ENCODE results near the gene PRKRA. TPM values are rescaled to one million over a fixed set of nuclear protein-coding genes. Genes with fewer than 3 reads are reported as not detected.

PRKRA gene
- total RNA-seq, 1 donor from 2014 or later = 70.3 TPM

DNA sequence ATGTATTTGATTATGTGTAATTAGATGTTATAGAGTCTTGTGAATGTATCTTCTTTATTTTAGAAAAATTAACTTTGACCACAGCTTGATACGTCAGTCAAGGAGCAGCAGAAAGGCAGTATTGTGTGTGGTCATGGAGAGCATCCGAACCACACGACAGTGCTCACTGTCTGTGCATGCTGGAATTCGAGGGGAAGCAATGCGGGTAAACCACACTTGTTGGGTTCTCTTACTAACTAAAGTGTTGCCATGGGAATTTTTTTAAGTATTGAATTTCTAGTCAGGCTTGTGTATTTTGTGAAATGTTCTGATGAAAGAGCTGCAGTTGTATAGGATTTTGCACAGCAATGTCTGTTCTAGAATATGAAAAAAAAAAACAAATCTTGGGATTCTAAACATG, 5.0 kb upstream of the PRKRA start:
- Mint-ChIP-seq H3K4me3 (no peak overlapping the region), H3K36me3 (peaks cover 3% of the 10 kb centered on the region), H3K27ac (no peak overlapping the region), H3K27me3 (ENCODE audit: low read depth) (no peaks in the 10 kb centered on the region), H3K4me1 (peaks cover 12% of the 10 kb centered on the region), H3K9me3 (peaks cover 5% of the 10 kb centered on the region)
- TF ChIP-seq, protein P1, sequence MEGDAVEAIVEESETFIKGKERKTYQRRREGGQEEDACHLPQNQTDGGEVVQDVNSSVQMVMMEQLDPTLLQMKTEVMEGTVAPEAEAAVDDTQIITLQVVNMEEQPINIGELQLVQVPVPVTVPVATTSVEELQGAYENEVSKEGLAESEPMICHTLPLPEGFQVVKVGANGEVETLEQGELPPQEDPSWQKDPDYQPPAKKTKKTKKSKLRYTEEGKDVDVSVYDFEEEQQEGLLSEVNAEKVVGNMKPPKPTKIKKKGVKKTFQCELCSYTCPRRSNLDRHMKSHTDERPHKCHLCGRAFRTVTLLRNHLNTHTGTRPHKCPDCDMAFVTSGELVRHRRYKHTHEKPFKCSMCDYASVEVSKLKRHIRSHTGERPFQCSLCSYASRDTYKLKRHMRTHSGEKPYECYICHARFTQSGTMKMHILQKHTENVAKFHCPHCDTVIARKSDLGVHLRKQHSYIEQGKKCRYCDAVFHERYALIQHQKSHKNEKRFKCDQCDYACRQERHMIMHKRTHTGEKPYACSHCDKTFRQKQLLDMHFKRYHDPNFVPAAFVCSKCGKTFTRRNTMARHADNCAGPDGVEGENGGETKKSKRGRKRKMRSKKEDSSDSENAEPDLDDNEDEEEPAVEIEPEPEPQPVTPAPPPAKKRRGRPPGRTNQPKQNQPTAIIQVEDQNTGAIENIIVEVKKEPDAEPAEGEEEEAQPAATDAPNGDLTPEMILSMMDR (IDR thresholded peaks at IDR 0.05; ENCODE audit: unreplicated experiment) = no peak
- DNase-seq (ENCODE audit: low spot score in 2 of 2, unreplicated experiment in 2 of 2) = no peak

DNA sequence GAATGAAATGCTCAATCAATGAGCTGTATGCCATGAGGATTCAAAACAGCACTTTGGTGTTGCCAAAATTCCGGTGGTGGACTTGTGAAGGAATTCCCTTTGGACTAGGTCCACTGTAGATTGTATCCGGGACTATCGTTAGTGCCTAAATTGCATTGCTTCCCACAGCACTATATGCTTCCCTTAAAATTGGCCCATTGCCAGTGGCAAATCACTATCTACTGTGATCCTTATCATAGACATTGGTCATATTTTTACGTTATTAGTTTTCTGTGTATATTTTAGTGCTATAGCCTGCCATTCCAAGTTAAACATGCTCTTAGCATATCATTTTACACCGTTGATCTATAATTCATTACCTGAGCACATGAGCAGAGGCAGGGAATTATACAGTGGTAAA, 1.9 kb upstream of the PRKRA start:
- Mint-ChIP-seq H3K36me3 (peaks cover 11% of the 10 kb centered on the region), H3K27ac (no peak overlapping the region), H3K4me3 (no peak overlapping the region), H3K9me3 (peaks cover 5% of the 10 kb centered on the region), H3K27me3 (ENCODE audit: low read depth) (no peaks in the 10 kb centered on the region), H3K4me1 (peaks cover 34% of the 10 kb centered on the region)
- no peak for DNase-seq (ENCODE audit: low spot score in 2 of 2, unreplicated experiment in 2 of 2)
- TF ChIP-seq, protein P1 (IDR thresholded peaks at IDR 0.05; ENCODE audit: unreplicated experiment) = no peak

DNA sequence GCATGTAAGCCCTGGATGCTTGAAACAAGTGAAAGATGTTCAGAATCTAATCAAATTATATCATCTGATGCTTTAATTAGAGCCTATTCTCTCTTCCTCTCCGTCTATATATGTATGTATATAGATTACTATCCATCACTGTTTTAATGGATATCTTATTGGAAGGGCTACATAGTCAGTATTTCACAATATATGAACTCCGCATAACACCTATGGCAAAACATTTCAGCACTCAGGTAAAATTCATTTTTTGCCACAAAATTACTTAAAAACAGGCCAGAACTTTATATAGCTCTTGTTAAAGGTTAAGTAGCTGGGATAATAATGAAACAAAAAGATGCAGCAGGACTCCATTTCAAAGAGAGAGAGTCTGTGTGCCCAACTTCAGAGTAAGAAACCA, 1.4 kb upstream of the PRKRA start:
- H3K4me1 Mint-ChIP-seq = peaks cover 35% of the 10 kb centered on the region
- peak overlapping the region; percentile 87 for H3K4me3 Mint-ChIP-seq
- H3K27me3 Mint-ChIP-seq (ENCODE audit: low read depth) = no peaks in the 10 kb centered on the region
- DNase-seq (ENCODE audit: low spot score in 2 of 2, unreplicated experiment in 2 of 2) = no peak
- H3K36me3 Mint-ChIP-seq = peaks cover 14% of the 10 kb centered on the region
- H3K27ac Mint-ChIP-seq = peak overlapping the region; percentile 100
- H3K9me3 Mint-ChIP-seq = peaks cover 5% of the 10 kb centered on the region
- TF ChIP-seq, protein P1 (IDR thresholded peaks at IDR 0.05; ENCODE audit: unreplicated experiment) = no peak

DNA sequence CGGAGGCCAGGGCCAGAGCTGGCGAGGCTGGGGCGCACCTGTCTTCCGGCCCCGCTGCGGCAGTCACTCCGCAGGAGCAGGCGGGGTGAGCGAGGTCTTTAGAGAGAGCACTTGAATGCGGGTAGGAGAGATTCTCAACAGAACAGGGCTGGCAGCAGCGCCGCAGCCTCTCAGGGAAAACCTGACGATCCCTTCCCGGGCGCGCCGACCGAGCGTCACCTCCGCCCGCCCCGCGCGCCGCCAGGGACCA, 526 bp downstream of the PRKRA start:
- peaks cover 21% of the 10 kb centered on the region for H3K36me3 Mint-ChIP-seq
- H3K27me3 Mint-ChIP-seq (ENCODE audit: low read depth) = no peaks in the 10 kb centered on the region
- TF ChIP-seq, protein P1 (IDR thresholded peaks at IDR 0.05; ENCODE audit: unreplicated experiment) = no peak
- H3K9me3 Mint-ChIP-seq = peaks cover 5% of the 10 kb centered on the region
- peaks cover 35% of the 10 kb centered on the region for H3K4me1 Mint-ChIP-seq
- H3K27ac Mint-ChIP-seq = peak overlapping the region; percentile 95
- peak overlapping the region; percentile 83 for H3K4me3 Mint-ChIP-seq
- no peak for DNase-seq (ENCODE audit: low spot score in 2 of 2, unreplicated experiment in 2 of 2)

DNA sequence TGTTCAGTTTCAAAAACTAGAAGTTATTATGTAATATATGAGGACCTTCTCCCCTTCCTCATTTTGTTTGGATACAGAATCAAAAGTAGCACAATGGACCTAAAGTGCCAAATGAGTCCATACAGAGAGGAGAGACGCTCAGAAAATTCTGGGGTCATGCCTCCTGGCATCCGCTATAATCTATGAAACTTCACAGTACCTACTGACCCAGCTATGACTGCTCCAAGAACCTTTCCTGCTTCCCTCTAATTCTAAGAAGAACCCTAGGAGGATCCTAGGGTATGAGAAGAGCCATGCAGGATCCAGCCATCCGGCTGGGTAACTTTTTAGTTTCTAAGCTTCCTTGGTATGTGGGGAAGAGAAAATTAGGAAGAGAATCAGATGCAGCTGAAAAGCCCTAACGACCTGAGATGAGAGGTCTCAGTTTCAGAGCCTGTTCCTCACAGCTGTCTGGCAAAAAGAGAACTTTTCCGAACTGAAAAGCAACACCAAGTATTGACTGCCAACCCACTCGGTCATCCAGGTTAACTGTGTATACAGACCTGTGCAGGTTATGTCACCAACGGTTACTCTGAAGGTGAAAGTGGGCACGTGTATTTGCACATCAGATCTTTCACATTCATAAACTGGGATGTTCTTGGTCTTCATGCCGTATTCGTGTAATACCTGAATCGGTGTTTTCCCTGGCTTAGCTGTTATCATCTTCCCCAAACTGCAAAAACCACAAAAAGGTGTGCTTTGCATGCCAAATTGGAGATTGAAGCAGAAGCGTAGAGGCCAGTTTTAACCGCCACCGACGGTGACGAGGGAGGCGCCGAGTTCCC, 1.1 kb downstream of the PRKRA start:
- H3K4me1 Mint-ChIP-seq = peaks cover 35% of the 10 kb centered on the region
- H3K9me3 Mint-ChIP-seq = peaks cover 5% of the 10 kb centered on the region
- peaks cover 26% of the 10 kb centered on the region for H3K36me3 Mint-ChIP-seq
- no peak for DNase-seq (ENCODE audit: low spot score in 2 of 2, unreplicated experiment in 2 of 2)
- H3K27me3 Mint-ChIP-seq (ENCODE audit: low read depth) = no peaks in the 10 kb centered on the region
- peak overlapping the region; percentile 83 for H3K4me3 Mint-ChIP-seq
- TF ChIP-seq, protein P1 (IDR thresholded peaks at IDR 0.05; ENCODE audit: unreplicated experiment) = no peak
- H3K27ac Mint-ChIP-seq = peak overlapping the region; percentile 95
